Body of pancreas (tissue), 4 donors: Measurements from ENCODE around the gene TOR3A.

Experiments
- POLR2A ChIP-seq, 3 donors: fragments of 450-650 bp; IDR thresholded peaks; one replicate each; pipeline ENCODE4 v1.6.1; 2016; ENCODE audit warnings: antibody characterized with exemption in 3 of 3, mild to moderate bottlenecking in 2 of 3
- TF ChIP-seq, protein P1 (sequence below), 7 experiments: fragments of 450-650 bp in 4 of 7; fragments of 200-600 bp in 3 of 7; sonication (generic) in 3 of 7; IDR thresholded peaks; one replicate each; pipeline ENCODE4 v1.5.1; 2016 to 2019; ENCODE audit warnings: antibody characterized with exemption in 7 of 7

DNA sequence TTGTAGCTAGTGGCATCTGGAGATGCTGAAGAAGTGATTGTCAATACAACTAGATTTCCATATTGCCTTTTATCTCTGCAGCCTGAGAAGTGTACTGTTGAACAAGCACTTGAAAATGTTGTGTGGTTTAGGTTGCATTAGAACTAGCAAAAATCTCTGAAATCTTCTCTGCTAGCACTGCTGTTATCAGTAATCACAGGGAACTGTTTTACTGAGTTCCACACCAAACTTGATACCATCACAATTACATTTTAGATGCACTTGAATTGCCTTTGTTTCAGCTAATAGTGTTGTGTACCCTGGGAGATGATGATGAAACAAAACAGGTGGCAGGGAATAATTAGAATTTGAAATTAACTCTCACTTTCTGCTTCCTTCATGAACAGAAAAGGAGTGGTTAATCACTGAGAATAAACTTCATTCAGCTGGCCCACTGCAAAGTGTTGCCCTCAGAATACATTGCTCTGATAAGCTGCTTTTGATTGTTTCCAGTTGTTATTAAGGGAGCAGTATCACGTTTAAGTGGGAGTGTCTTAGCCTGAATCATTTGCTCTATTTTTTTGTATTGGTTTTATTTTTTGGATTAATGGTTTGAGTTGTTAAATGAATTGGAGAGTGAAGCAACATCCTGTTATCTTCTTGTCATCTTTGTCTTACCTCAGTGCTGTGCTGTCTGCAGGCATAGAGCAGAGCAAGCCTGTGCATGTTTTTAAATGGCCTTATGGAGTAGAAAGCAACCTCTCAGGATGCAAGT, 43.2 kb upstream of the TOR3A start:
- TF ChIP-seq, protein P1, sequence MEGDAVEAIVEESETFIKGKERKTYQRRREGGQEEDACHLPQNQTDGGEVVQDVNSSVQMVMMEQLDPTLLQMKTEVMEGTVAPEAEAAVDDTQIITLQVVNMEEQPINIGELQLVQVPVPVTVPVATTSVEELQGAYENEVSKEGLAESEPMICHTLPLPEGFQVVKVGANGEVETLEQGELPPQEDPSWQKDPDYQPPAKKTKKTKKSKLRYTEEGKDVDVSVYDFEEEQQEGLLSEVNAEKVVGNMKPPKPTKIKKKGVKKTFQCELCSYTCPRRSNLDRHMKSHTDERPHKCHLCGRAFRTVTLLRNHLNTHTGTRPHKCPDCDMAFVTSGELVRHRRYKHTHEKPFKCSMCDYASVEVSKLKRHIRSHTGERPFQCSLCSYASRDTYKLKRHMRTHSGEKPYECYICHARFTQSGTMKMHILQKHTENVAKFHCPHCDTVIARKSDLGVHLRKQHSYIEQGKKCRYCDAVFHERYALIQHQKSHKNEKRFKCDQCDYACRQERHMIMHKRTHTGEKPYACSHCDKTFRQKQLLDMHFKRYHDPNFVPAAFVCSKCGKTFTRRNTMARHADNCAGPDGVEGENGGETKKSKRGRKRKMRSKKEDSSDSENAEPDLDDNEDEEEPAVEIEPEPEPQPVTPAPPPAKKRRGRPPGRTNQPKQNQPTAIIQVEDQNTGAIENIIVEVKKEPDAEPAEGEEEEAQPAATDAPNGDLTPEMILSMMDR (IDR thresholded peaks at IDR 0.05): no peak
- TF ChIP-seq POLR2A (IDR thresholded peaks at IDR 0.05): no peak
